GM23248 (cell line): ENCODE results near the gene WFS1. TPM values are rescaled to one million over a fixed set of nuclear protein-coding genes. Genes with fewer than 3 reads are reported as not detected.

ENCODE experiments used
- DNase-seq: peaks from one replicate; pipeline ENCODE4 v3.0.0-alpha.2; 2015
- H2AFZ ChIP-seq: fragments of 200-600 bp; sonication (generic); 2 replicates; pipeline ENCODE4 v1.6.1; 2016; ENCODE audit warnings: antibody characterized with exemption
- H3F3A ChIP-seq: fragments of 200-600 bp; sonication (generic); 2 replicates; pipeline ENCODE4 v1.6.1; 2016; ENCODE audit warnings: mild to moderate bottlenecking, antibody characterized with exemption, mixed run types; ENCODE audit not compliant: insufficient read depth
- H3K27ac ChIP-seq: fragments of 200-600 bp; sonication (generic); 2 replicates; pipeline ENCODE4 v1.5.1; 2016; ENCODE audit warnings: mild to moderate bottlenecking
- H3K27me3 ChIP-seq: fragments of 200-600 bp; sonication (generic); replicated peaks from 2 replicates; pipeline ENCODE4 v1.6.1; 2016; ENCODE audit warnings: mild to moderate bottlenecking; ENCODE audit not compliant: insufficient read depth
- H3K36me3 ChIP-seq: fragments of 200-600 bp; sonication (generic); 2 replicates; pipeline ENCODE4 v1.6.1; 2016; ENCODE audit warnings: low read depth, mild to moderate bottlenecking
- H3K4me1 ChIP-seq: fragments of 200-600 bp; sonication (generic); 2 replicates; pipeline ENCODE4 v1.6.1; 2016; ENCODE audit warnings: mild to moderate bottlenecking; ENCODE audit not compliant: insufficient read depth
- H3K4me2 ChIP-seq: fragments of 200-600 bp; sonication (generic); one replicate; pipeline ENCODE4 v1.6.1; 2016; ENCODE audit warnings: mild to moderate bottlenecking; ENCODE audit not compliant: unreplicated experiment
- H3K4me3 ChIP-seq: fragments of 200-600 bp; sonication (generic); 2 replicates; pipeline ENCODE4 v1.5.1; 2016; ENCODE audit warnings: mild to moderate bottlenecking
- H3K79me2 ChIP-seq: fragments of 200-600 bp; sonication (generic); 2 replicates; pipeline ENCODE4 v1.6.1; 2016; ENCODE audit warnings: mild to moderate bottlenecking; ENCODE audit not compliant: insufficient read depth
- H3K9ac ChIP-seq: fragments of 200-600 bp; sonication (generic); 2 replicates; pipeline ENCODE4 v1.6.1; 2016; ENCODE audit warnings: mild to moderate bottlenecking
- H3K9me2 ChIP-seq: fragments of 200-600 bp; sonication (generic); 2 replicates; pipeline ENCODE4 v1.6.1; 2016; ENCODE audit warnings: mixed run types, mild to moderate bottlenecking, moderate library complexity; ENCODE audit not compliant: insufficient read depth
- H3K9me3 ChIP-seq: fragments of 200-600 bp; sonication (generic); one replicate; pipeline ENCODE4 v1.6.1; 2017; ENCODE audit warnings: low read depth
- H4K20me1 ChIP-seq: fragments of 200-600 bp; sonication (generic); 2 replicates; pipeline ENCODE4 v1.6.0; 2016; ENCODE audit not compliant: insufficient read depth
- EZH2 ChIP-seq: fragments of 200-600 bp; sonication (generic); IDR thresholded peaks from 2 replicates; pipeline ENCODE4 v1.6.1; 2018; ENCODE audit warnings: antibody characterized with exemption, mild to moderate bottlenecking; ENCODE audit not compliant: insufficient read depth, poor library complexity, severe bottlenecking
- EZH2phosphoT487 ChIP-seq: fragments of 200-600 bp; sonication (generic); IDR thresholded peaks from 2 replicates; pipeline ENCODE4 v1.6.1; 2018; ENCODE audit warnings: antibody characterized with exemption, moderate library complexity, mild to moderate bottlenecking, low read depth; ENCODE audit not compliant: insufficient read depth
- WGBS, 2 experiments: methylation state at CpG; one replicate each; pipeline ENCODE4 v1.1.6; 2015 to 2017; ENCODE audit warnings: low lambda C conversion rate in 2 of 2, low coverage in 1 of 2; ENCODE audit errors: missing lambda C conversion rate in 2 of 2; 5-methylcytosine and 5-hydroxymethylcytosine counted together
- in situ Hi-C: fragments of 300-500 bp; cut with MboI; formaldehyde crosslinking; loops from 2 replicates; pipeline ENCODE4 v1.15.0; 2020
- polyA plus RNA-seq: library from polyadenylated mRNA; unstranded; fragments of >200 nt; fragmentation: Nextera tagmentation; extraction: Ambion mirVana; gene quantifications from 2 replicates; pipeline ENCODE4 v1.2.1, GENCODE V29; 2016
- total RNA-seq: library from RNA; depleted of rRNA; stranded (reverse); fragments of >200 nt; shearing (Covaris generic); gene quantifications from 2 replicates; pipeline ENCODE4 v1.2.3, GENCODE V29; 2014

WFS1 gene
- total and polyA plus RNA-seq, 2 experiments from 2014 or later, result 24.2 to 24.4 TPM

DNA sequence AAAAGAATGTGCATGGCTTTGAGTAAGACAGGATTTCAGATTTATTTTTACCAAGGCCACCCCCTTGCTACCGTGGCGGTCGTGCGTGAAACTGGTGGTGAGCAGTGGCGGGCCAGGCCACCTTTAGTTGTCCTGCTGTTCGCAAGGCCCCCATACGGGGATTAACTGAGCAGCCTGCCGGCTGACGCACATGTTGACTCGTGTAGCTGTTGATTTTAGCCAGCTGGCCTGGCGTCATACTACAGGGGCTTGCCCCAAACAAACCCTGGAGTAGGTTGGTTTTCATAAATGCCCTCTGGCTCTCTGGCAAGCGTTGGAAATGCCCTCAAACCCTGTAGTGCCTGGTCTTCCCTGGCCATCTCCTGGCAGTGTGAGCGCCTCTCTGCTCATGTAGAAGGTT is 28.4 kb downstream of the WFS1 start:
- Histone ChIP-seq H3F3A (no peaks in the 10 kb centered on the region), H2AFZ (no peak overlapping the region), H3K4me1 (no peaks in the 10 kb centered on the region), H3K9me2 (no peaks in the 10 kb centered on the region), H3K36me3 (no peaks in the 10 kb centered on the region), H3K9me3 (no peaks in the 10 kb centered on the region), H3K79me2 (no peaks in the 10 kb centered on the region), H3K9ac (no peak overlapping the region), H3K27ac (no peak overlapping the region), H3K27me3 (no peaks in the 10 kb centered on the region), H3K4me2 (no peak overlapping the region), H4K20me1 (no peaks in the 10 kb centered on the region), H3K4me3 (no peak overlapping the region)
- 81 to 83% methylated on average over 13 of the region's 13 CpGs for WGBS, 2 experiments
- no peak for DNase-seq
- TF ChIP-seq EZH2phosphoT487, result no peak
- TF ChIP-seq EZH2, result no peak
- in situ Hi-C loops, result no loop called here

DNA sequence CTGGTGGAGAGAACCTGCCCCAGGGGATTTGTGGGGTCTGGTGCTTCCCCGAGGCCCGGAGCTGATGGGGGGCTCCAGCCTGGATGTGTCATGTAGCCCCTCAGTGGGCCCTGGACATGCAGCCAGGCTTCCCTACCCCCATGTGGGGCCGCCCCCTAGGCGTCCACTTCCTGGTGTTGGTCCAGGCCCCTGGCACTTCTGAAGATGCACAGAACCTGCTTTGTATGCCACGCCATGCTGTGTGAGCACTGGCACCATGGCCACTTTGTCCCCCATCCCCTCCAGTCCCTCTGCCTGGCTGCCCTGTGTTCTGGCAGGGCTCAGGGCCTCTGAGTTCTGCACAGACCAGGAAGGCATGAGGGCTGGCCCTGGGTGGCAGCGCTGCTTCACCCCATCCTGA is 29.2 kb downstream of the WFS1 start:
- Histone ChIP-seq H3K36me3 (no peaks in the 10 kb centered on the region), H4K20me1 (no peaks in the 10 kb centered on the region), H3K79me2 (no peaks in the 10 kb centered on the region), H2AFZ (no peak overlapping the region), H3K9me2 (no peaks in the 10 kb centered on the region), H3K4me1 (no peaks in the 10 kb centered on the region), H3K4me3 (no peak overlapping the region), H3K4me2 (no peak overlapping the region), H3F3A (no peaks in the 10 kb centered on the region), H3K9me3 (no peaks in the 10 kb centered on the region), H3K27ac (no peak overlapping the region), H3K9ac (no peak overlapping the region), H3K27me3 (no peaks in the 10 kb centered on the region)
- 86 to 94% methylated on average over 6 of the region's 6 CpGs for WGBS, 2 experiments
- in situ Hi-C loops, result no loop called here
- TF ChIP-seq EZH2 (no peak), EZH2phosphoT487 (no peak)
- DNase-seq, result no peak

DNA sequence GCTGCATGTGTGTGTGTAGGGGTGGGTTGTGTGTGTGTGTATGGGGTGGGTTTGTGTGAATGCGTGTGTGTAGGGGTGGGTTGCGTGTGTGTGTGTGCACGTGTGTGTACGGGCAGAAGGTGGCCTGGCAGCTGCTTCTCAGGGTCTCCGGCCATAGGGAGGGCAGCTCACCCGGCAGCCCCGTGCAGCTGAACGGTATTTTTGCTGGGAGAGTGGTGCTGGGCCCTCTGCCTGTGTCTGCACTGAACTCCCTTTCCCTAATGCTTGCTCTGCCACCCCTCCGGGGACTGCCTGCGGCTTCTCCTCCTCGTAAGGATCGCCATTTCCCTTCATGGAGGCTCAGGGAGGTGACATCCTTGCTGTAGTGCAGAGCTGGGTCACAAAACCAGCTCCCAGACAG is 30.2 kb downstream of the WFS1 start:
- TF ChIP-seq EZH2phosphoT487 (no peak), EZH2 (no peak)
- H2AFZ ChIP-seq, result no peak overlapping the region
- no peaks in the 10 kb centered on the region for H3K36me3 ChIP-seq
- no peaks in the 10 kb centered on the region for H3K9me3 ChIP-seq
- no peaks in the 10 kb centered on the region for H3K4me1 ChIP-seq
- no peak overlapping the region for H3K4me2 ChIP-seq
- DNase-seq, result no peak
- H3K9ac ChIP-seq, result no peak overlapping the region
- no peaks in the 10 kb centered on the region for H3K27me3 ChIP-seq
- in situ Hi-C loops, result no loop called here
- 88 to 92% methylated on average over 4 to 12 of the region's 12 CpGs for WGBS, 2 experiments
- H3K27ac ChIP-seq, result no peak overlapping the region
- no peaks in the 10 kb centered on the region for H3K79me2 ChIP-seq
- no peaks in the 10 kb centered on the region for H3K9me2 ChIP-seq
- H3K4me3 ChIP-seq, result no peak overlapping the region
- no peaks in the 10 kb centered on the region for H4K20me1 ChIP-seq
- H3F3A ChIP-seq, result no peaks in the 10 kb centered on the region

DNA sequence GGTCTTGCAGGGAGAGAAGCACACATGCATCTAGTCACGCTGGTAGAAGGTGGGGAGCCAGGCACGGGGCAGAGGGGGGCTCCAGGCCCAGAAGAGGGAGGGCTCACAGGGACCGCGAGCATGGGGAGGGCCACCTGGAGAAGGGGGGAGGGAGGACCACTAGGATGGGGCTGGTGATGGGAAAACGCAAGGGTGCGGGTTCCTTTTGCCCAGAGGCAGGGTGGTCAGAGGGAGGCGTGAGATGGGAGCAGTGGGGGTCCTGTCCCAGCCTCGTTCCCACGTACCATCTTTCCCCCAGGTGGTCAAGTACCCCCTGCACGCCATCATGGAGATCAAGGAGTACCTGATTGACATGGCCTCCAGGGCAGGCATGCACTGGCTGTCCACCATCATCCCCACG is 30.7 kb downstream of the WFS1 start:
- H3K36me3 ChIP-seq, result no peaks in the 10 kb centered on the region

More for the DNA sequence above, 30.7 kb downstream of the WFS1 start:
- H3F3A ChIP-seq, result no peaks in the 10 kb centered on the region
- in situ Hi-C loops, result no loop called here
- no peaks in the 10 kb centered on the region for H3K9me3 ChIP-seq
- no peaks in the 10 kb centered on the region for H4K20me1 ChIP-seq
- H3K4me2 ChIP-seq, result no peak overlapping the region
- H3K9ac ChIP-seq, result no peak overlapping the region
- H3K9me2 ChIP-seq, result no peaks in the 10 kb centered on the region
- H3K79me2 ChIP-seq, result no peaks in the 10 kb centered on the region
- 91 to 95% methylated on average over 6 to 11 of the region's 11 CpGs for WGBS, 2 experiments
- TF ChIP-seq EZH2phosphoT487 (no peak), EZH2 (no peak)
- no peak overlapping the region for H2AFZ ChIP-seq
- DNase-seq, result no peak
- H3K4me1 ChIP-seq, result no peaks in the 10 kb centered on the region
- H3K27me3 ChIP-seq, result no peaks in the 10 kb centered on the region
- no peak overlapping the region for H3K27ac ChIP-seq
- H3K4me3 ChIP-seq, result no peak overlapping the region
